Upper lobe of right lung (tissue), 1 donor: ENCODE data around the gene TPT1. TPM values are rescaled to one million over a fixed set of nuclear protein-coding genes. Genes with fewer than 3 reads are reported as not detected.
"Not testable (repeated sequence)": the region's sequence is repeated elsewhere in the genome, so short reads cannot be mapped to it uniquely, and the experiment has no call there.

Experiments used
- ATAC-seq: fragments of 200-7000 bp; cut with Tn5 transposase; one replicate; pipeline ENCODE4 v1.9.1; 2020; ENCODE audit warnings: mild to moderate bottlenecking, moderate library complexity
- DNase-seq: peaks from one replicate; pipeline ENCODE4 v3.0.0-alpha.2; 2020
- H3K27ac ChIP-seq: fragments of 200-600 bp; one replicate; pipeline ENCODE4 v1.8.0; 2022
- H3K27me3 ChIP-seq: fragments of 200-600 bp; one replicate; pipeline ENCODE4 v1.8.0; 2022; ENCODE audit warnings: mild to moderate bottlenecking
- H3K36me3 ChIP-seq: fragments of 200-600 bp; one replicate; pipeline ENCODE4 v1.8.0; 2022
- H3K4me1 ChIP-seq: fragments of 200-600 bp; one replicate; pipeline ENCODE4 v1.8.0; 2022
- H3K4me3 ChIP-seq: fragments of 200-600 bp; one replicate; pipeline ENCODE4 v1.8.0; 2022; ENCODE audit warnings: mild to moderate bottlenecking
- H3K9me3 ChIP-seq: fragments of 200-600 bp; one replicate; pipeline ENCODE4 v1.8.0; 2022
- CTCF ChIP-seq: fragments of 200-600 bp; IDR thresholded peaks from one replicate; pipeline ENCODE4 v1.8.0; 2022; ENCODE audit warnings: antibody characterized with exemption
- intact Hi-C: fragments of 100-400 bp; cut with DNase I; formaldehyde crosslinking; loops from one replicate; pipeline ENCODE4 v1.11.0; 2022
- total RNA-seq: library from RNA; stranded (reverse); fragmentation: NEBNext Ultra II Directional; extraction: Animal tissue kit (Norgen Biotek cat#: 25700); gene quantifications from one replicate; pipeline ENCODE4 v1.2.1, GENCODE V29; 2021
- donor health status: DM: no; HTN: yes; CAD: no; lungs with severe emphysema.

Gene TPT1
- total RNA-seq, 1 donor from 2014 or later = 4,924 TPM

- no peak for DNase-seq
- no peak overlapping the region for H3K4me3 ChIP-seq
- ATAC-seq = no peak
- no peak overlapping the region for H3K27ac ChIP-seq
- peaks cover 7% of the 10 kb centered on the region for H3K36me3 ChIP-seq
- intact Hi-C loops = no loop called here
- H3K9me3 ChIP-seq = no peaks in the 10 kb centered on the region
- no peaks in the 10 kb centered on the region for H3K27me3 ChIP-seq
- TF ChIP-seq CTCF = no peak
- no peaks in the 10 kb centered on the region for H3K4me1 ChIP-seq
Observed at GRCh38 chr13:45384474-45385174, 43.6 kb upstream of the TPT1 start.

GRCh38 chr13:45382739-45383138 lies 41.8 kb upstream of the TPT1 start:
- H3K36me3 ChIP-seq, H3K27me3 ChIP-seq, ATAC-seq, DNase-seq, H3K9me3 ChIP-seq, intact Hi-C loops, H3K4me1 ChIP-seq, H3K27ac ChIP-seq, H3K4me3 ChIP-seq: not testable (repeated sequence)

- no peaks in the 10 kb centered on the region for H3K4me1 ChIP-seq
- DNase-seq = no peak
Observed at GRCh38 chr13:45381196-45381595, 40.2 kb upstream of the TPT1 start.

GRCh38 chr13:45380708-45381107 lies 39.7 kb upstream of the TPT1 start:
- H3K27me3 ChIP-seq, ATAC-seq, H3K9me3 ChIP-seq, DNase-seq, intact Hi-C loops, H3K4me1 ChIP-seq, H3K36me3 ChIP-seq, H3K4me3 ChIP-seq, H3K27ac ChIP-seq: not testable (repeated sequence)

More at GRCh38 chr13:45381196-45381595, 40.2 kb upstream of the TPT1 start:
- Histone ChIP-seq H3K27ac (no peak overlapping the region), H3K9me3 (no peaks in the 10 kb centered on the region), H3K27me3 (no peaks in the 10 kb centered on the region), H3K36me3 (peaks cover 7% of the 10 kb centered on the region), H3K4me3 (no peak overlapping the region)
- ATAC-seq = no peak
- no peak for TF ChIP-seq CTCF
- intact Hi-C loops = no loop called here

- intact Hi-C loops, H3K27ac ChIP-seq, H3K4me1 ChIP-seq: not testable (repeated sequence)
Observed at GRCh38 chr13:45379516-45379915, 38.5 kb upstream of the TPT1 start.

GRCh38 chr13:45378786-45379185 lies 37.8 kb upstream of the TPT1 start:
- H3K4me3 ChIP-seq, intact Hi-C loops, H3K27ac ChIP-seq: not testable (repeated sequence)

More at GRCh38 chr13:45379516-45379915, 38.5 kb upstream of the TPT1 start:
- not testable (repeated sequence) for H3K36me3 ChIP-seq, DNase-seq, H3K9me3 ChIP-seq, ATAC-seq, H3K27me3 ChIP-seq, H3K4me3 ChIP-seq

GRCh38 chr13:45377314-45377713 lies 36.3 kb upstream of the TPT1 start:
- H3K36me3 ChIP-seq, H3K4me1 ChIP-seq, H3K9me3 ChIP-seq, DNase-seq, H3K4me3 ChIP-seq, H3K27me3 ChIP-seq, intact Hi-C loops, H3K27ac ChIP-seq, ATAC-seq: not testable (repeated sequence)

More at GRCh38 chr13:45378786-45379185, 37.8 kb upstream of the TPT1 start:
- H3K9me3 ChIP-seq, H3K4me1 ChIP-seq, H3K36me3 ChIP-seq, ATAC-seq, H3K27me3 ChIP-seq, DNase-seq: not testable (repeated sequence)

- H3K27ac ChIP-seq, H3K36me3 ChIP-seq, ATAC-seq, H3K4me3 ChIP-seq, H3K4me1 ChIP-seq, H3K27me3 ChIP-seq, DNase-seq, intact Hi-C loops, H3K9me3 ChIP-seq: not testable (repeated sequence)
Observed at GRCh38 chr13:45376651-45377050, 35.7 kb upstream of the TPT1 start.

GRCh38 chr13:45374917-45375316 lies 33.9 kb upstream of the TPT1 start:
- TF ChIP-seq CTCF = no peak
- no peaks in the 10 kb centered on the region for H3K9me3 ChIP-seq
- DNase-seq (no peak), ATAC-seq (no peak)
- H3K27ac ChIP-seq = no peak overlapping the region
- intact Hi-C loops = no loop called here
- peaks cover 3% of the 10 kb centered on the region for H3K36me3 ChIP-seq
- H3K27me3 ChIP-seq = no peaks in the 10 kb centered on the region
- H3K4me1 ChIP-seq = peaks cover 8% of the 10 kb centered on the region
- no peak overlapping the region for H3K4me3 ChIP-seq
